Uterus (tissue), 2 donors: ENCODE data around the gene LCN9.

Experiments used
- CTCF ChIP-seq, 4 experiments: fragments of 200-600 bp in 2 of 4; fragments of 450-650 bp in 2 of 4; sonication (generic) in 2 of 4; IDR thresholded peaks; one replicate each; pipeline ENCODE4 v1.5.1; 2016 to 2019; ENCODE audit warnings: antibody characterized with exemption in 4 of 4, mild to moderate bottlenecking in 2 of 4, moderate library complexity in 1 of 4
- POLR2A ChIP-seq, 2 donors: fragments of 450-650 bp; IDR thresholded peaks; one replicate each; pipeline ENCODE4 v1.6.1; 2016; ENCODE audit warnings: antibody characterized with exemption in 2 of 2, mild to moderate bottlenecking in 1 of 2, moderate library complexity in 1 of 2

- TF ChIP-seq POLR2A (IDR thresholded peaks at IDR 0.05) (no peak), CTCF (IDR thresholded peaks at IDR 0.05) (no peak)
Measured at GRCh38 chr9:135620558-135620957, 42.6 kb upstream of the LCN9 start.
